ENCODE results near the gene TSPAN4.

The TSPAN4 gene

DNA sequence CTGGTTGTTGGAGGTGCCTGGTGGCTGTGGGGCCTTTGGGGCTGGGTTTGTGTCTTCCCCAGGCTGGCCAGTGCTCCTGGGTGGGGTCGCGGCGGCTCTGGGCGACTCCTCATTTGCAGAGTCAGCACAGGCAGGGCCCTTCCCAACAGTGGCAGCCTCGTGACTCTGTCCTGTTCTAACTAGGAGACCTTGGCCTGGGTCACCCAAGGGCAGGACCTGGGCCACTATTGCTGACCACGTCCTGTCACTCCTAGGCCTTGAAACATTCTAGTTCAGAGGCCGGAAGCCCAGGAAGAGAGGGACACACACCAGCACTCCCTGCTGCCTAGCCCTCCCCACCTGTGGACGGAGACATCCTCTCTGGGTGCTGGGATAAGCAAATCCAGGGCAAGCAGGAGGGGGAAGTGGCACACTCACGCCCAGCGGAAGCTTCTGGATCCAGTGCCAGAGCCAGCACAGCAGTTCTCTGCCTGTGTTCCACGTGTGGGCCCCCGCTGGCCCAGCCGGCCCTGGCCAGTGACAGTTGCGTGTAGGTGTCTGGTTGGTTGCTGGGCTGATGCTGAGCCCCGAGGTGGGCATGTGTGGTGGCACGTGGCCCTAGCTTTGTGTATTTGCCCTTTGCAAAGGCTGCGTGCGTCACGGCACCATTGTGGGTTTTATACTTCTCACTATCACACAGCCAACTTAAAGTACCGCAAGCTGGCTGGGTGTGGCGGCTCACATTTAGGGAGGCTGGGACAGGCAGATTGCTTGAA, 72.3 kb downstream of the TSPAN4 start:
- DNase-seq, result no peak
